HL-60 (cell line): ENCODE measurements around the gene MUC5AC.

ENCODE experiments used
- DNase-seq, 2 experiments: peaks; one replicate each; pipeline ENCODE4 v3.0.0-alpha.2; 2010 to 2020; ENCODE audit warnings: low read depth in 1 of 2, low spot score in 1 of 2
- H3K27ac ChIP-seq: fragments of 250-450 bp; sonication (Bioruptor Pico); replicated peaks from 2 replicates; pipeline ENCODE4 v1.5.1; 2020; ENCODE audit warnings: mild to moderate bottlenecking, moderate library complexity
- H3K27me3 ChIP-seq: fragments of 250-450 bp; sonication (Bioruptor Pico); 2 replicates; pipeline ENCODE4 v1.5.1; 2021; ENCODE audit warnings: mild to moderate bottlenecking, moderate library complexity; ENCODE audit not compliant: insufficient read depth, poor library complexity, severe bottlenecking
- H3K4me3 ChIP-seq: replicated peaks from 2 replicates; pipeline ENCODE4 v1.5.1; 2011; ENCODE audit warnings: mild to moderate bottlenecking, control low read depth, low read length; ENCODE audit not compliant: insufficient read depth
- CTCF ChIP-seq: IDR thresholded peaks from one replicate; pipeline ENCODE4 v1.5.1; 2011; ENCODE audit warnings: low read length, control low read depth, inconsistent platforms; ENCODE audit not compliant: insufficient read depth
- GABPA ChIP-seq: IDR thresholded peaks from 2 replicates; pipeline ENCODE4 v1.6.1; 2012; ENCODE audit warnings: low read depth
- POLR2AphosphoS5 ChIP-seq: IDR thresholded peaks from 2 replicates; pipeline ENCODE4 v1.6.1; 2012; ENCODE audit warnings: low read depth
- REST ChIP-seq: IDR thresholded peaks from 2 replicates; pipeline ENCODE4 v1.6.1; 2012; ENCODE audit warnings: low read depth; ENCODE audit not compliant: insufficient replicate concordance
- SPI1 ChIP-seq: IDR thresholded peaks from 2 replicates; pipeline ENCODE4 v1.6.1; 2012; ENCODE audit warnings: low read depth, mild to moderate bottlenecking, borderline replicate concordance

The MUC5AC gene

GRCh38 chr11:1229471-1230120 is 71.8 kb downstream of the MUC5AC start:
- Histone ChIP-seq H3K27me3 (peaks cover 12% of the 10 kb centered on the region), H3K27ac (no peak overlapping the region), H3K4me3 (no peak overlapping the region)
- no peak for TF ChIP-seq POLR2AphosphoS5
- TF ChIP-seq REST: no peak
- no peak for TF ChIP-seq CTCF
- no peak for TF ChIP-seq SPI1
- TF ChIP-seq GABPA: no peak
- no peak for DNase-seq

- TF ChIP-seq GABPA (no peak), REST (no peak), POLR2AphosphoS5 (no peak), CTCF (no peak), SPI1 (no peak)
- H3K27ac ChIP-seq: no peak overlapping the region
- H3K27me3 ChIP-seq: peaks cover 12% of the 10 kb centered on the region
- H3K4me3 ChIP-seq: no peak overlapping the region
- no peak for DNase-seq
Measured at GRCh38 chr11:1230121-1230455, 72.3 kb downstream of the MUC5AC start.

- Histone ChIP-seq H3K27ac (no peak overlapping the region), H3K27me3 (peaks cover 9% of the 10 kb centered on the region), H3K4me3 (no peak overlapping the region)
- DNase-seq: no peak
- TF ChIP-seq POLR2AphosphoS5 (no peak), SPI1 (no peak), GABPA (no peak), REST (no peak), CTCF (no peak)
Measured at GRCh38 chr11:1230456-1231395, 73.0 kb downstream of the MUC5AC start.
